Medulla oblongata (tissue), 1 donor: ENCODE measurements around the gene ZNF598.
"Not testable (repeated sequence)": the region's sequence is repeated elsewhere in the genome, so short reads cannot be mapped to it uniquely, and the experiment has no call there.

Experiments used
- DNase-seq: peaks from one replicate; pipeline ENCODE4 v3.0.0-alpha.2; 2015; ENCODE audit errors: extremely low spot score

Gene ZNF598

DNA sequence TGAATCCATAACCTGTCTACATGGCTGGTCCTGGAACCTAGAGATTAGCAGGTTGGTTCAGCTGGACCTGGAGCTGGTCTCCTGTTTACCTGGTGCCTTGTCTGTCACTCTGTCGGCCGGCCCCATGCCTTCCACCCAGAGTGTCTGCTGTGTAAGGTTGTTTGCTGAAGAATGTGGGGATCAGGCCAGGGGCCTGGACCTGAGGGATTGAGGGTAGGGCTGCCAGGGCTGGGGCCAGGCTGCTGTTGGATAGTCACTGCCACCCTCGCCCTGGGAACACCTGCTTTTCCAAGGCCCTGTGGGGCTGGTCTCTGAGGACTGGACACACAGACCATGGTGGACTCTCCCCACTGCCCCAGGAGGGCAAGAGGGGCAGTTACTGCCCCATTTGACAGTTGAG lies 18.5 kb upstream of the ZNF598 start:
- DNase-seq, result no peak

DNA sequence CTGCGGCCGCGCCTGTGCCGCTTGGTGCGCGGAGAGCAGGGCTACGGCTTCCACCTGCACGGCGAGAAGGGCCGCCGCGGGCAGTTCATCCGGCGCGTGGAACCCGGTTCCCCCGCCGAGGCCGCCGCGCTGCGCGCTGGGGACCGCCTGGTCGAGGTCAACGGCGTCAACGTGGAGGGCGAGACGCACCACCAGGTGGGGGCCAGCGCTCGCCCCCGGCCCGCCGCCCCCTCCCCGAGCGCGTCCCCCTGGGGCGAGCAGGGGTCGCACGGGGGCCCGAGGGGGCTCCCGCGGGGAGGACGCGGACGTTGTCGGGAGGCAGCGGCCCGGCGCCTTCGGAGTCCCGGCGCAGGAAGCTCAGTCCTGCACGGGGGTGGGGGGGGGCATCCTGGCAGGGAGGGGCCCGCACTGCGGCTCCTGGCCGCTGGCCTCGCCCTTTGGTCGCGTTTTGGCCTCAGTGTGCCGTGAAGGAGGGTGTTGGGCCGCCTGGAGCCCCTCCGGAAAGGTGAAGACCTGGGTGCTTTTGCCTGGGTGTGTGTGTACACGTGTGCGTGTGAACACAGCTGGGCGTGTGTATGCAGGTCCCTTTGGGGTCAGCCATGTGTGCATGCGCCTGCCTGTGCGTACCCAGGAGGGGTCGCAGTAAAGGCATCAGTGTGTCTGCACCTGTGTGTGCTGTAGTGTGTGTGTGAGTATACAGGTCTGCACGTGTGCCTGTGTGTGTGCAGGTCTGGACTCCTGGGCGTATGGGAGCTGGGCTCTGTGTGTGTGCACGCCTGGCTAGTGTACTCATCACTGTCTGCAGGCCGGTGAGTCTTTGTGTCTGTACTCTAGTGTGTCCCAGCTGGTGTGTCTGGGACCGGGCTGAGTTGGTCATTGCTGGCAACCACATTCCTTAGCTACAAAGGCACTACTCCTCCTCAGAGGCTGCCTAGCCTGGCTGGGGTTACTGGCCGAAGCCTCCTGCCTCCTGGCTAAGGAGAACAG lies 17.7 kb upstream of the ZNF598 start:
- DNase-seq, result no peak

GRCh38 chr16:2026461-2027023 lies 16.9 kb upstream of the ZNF598 start, which contains the start of gene NHERF2:
TSS of gene NHERF2 (plus strand) at chr16:2026902. CDS start at chr16:2027006, 104 bp downstream.
- no peak for DNase-seq

DNA sequence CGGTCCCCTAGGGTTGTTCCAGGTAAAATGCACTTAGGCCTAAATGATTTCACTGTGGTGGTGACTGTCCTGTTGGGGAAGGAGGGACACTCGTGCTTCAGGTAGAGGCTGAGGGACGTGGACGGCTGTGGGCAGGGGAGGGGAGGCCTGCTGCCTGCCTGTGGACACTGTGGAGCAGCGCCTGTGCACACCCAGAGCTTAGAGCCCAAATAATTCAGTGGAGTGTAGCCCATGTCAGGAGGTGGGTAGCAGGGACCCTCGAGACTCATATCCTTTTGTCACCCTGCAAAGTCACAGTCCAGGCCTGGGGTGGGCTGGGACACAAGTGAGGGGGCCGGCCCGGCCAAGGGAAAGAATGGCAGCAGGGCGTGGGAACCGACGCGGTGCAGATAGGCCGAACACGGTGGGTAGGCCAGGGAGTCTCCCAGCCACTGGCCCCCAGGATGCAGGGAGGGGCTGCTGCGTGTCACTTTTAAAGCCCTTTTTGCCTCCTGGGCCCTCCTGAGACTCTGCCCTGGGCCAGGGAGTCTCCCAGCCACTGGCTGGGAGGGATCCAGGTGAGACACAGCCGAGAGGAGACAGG lies 16.3 kb upstream of the ZNF598 start:
- DNase-seq, result no peak

DNA sequence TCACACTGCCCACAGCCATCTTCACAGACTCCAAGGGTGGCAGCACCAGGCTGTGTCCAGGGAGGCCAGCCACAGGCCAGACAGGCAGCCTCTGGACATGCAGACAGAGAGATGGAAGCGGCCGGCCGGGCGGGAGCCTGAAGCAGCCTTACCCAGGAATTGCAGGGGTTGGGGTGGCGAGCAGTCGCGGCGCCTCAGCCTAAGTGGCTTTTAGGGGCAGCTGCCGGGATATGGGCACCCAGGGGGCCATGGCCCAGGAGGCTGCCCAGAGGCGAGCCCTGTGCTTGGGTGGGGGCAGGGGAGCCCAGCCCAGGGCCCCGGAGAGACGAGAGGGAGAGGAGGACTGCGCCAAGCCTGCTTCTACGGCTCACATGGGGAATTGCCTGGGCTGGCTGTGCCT lies 15.6 kb upstream of the ZNF598 start:
- no peak for DNase-seq

- no peak for DNase-seq
Measured at GRCh38 chr16:2024032-2024420, 14.4 kb upstream of the ZNF598 start.

DNA sequence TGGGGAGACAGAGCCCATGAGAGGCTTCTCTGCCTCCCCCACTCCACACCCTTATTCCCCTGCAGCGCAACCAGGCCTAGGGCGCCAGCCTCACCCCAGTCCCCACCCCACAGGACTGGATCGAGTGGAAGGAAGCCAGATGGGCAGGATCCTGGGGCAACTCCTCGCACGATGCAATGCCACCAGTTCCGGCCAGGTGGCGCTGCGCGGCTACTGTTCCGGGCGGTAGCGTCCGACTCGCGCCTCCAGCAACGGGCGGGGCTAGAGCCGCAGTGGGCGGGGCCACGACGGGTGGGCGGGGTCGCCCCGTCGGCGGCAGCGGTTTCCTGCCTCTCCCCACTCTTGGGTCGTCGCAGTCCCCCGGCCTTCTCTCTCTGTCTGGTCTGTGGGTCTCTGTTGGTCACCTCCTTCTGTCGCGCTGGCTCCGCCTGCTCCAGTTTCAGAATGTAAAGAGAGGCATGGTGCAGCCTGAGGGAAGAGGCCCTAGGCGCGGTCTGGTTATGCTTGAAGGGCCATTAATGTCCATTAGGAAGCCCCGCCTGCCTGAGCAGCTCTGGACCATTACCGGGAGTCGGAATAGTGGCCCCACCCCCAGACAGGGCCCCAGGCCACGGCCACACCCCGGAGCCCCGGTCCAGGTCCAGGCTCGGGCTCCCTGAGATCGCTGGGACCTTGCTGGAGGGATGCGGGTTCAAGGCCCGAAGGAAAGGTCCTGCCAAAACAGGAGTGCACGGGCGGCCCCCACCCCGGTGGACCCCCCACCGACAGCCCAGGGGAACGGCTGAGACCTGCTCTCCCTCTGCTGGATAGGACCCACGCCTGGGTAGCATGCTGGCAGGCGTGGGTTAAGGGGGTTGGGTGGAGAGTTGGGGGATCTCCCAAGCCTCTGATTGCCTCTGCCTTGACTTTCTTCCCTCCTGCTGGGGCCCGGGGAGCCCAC lies 13.7 kb upstream of the ZNF598 start:
- peak; percentile 93 for DNase-seq

- DNase-seq, result no peak
Measured at GRCh38 chr16:2022723-2023091, 13.1 kb upstream of the ZNF598 start.

GRCh38 chr16:2019921-2020831 lies 10.6 kb upstream of the ZNF598 start:
- no peak for DNase-seq

GRCh38 chr16:2019518-2019920 lies 9.9 kb upstream of the ZNF598 start, which contains the start of gene NPW:
TSS of gene NPW (plus strand) at chr16:2019785.
- DNase-seq, result no peak

DNA sequence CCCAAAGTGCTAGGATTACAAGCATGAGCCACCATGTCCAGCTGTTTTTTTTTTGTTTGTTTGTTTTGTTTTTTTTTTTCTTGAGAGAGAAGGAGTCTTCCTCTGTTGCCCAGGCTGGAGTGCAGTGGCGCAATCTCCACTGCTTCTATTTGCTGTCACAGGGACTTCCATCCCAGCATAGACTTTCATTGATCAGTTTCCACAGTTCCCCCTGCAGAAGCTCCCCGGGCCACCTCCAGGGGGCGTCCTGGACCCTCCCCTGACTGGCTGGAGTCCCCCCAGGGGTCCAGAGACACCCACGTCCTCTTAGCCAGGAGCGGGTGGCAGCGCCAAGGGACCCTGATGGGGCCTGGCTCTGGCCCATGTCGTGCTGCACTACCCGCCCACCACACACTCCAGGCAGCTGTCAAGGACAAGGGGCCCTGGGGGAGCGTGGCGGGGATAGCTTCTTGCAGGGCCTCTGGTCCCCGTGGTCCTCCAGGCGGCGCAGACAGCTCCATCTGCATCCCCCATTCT lies 6.8 kb upstream of the ZNF598 start:
- DNase-seq, result no peak

DNA sequence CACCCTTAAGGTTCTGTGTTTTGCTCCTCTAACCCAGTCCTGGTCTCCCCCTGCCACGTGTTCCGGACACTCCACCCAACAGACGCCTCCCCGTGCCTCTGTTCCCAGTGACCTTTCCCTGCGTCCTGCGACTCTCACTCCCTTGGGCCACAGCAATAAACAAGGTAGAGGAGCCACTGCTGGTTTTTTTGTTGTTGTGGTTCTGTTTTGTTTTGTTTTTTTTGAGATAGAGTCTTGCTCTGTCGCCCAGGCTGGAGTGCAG lies 6.3 kb upstream of the ZNF598 start:
- DNase-seq, result no peak

DNA sequence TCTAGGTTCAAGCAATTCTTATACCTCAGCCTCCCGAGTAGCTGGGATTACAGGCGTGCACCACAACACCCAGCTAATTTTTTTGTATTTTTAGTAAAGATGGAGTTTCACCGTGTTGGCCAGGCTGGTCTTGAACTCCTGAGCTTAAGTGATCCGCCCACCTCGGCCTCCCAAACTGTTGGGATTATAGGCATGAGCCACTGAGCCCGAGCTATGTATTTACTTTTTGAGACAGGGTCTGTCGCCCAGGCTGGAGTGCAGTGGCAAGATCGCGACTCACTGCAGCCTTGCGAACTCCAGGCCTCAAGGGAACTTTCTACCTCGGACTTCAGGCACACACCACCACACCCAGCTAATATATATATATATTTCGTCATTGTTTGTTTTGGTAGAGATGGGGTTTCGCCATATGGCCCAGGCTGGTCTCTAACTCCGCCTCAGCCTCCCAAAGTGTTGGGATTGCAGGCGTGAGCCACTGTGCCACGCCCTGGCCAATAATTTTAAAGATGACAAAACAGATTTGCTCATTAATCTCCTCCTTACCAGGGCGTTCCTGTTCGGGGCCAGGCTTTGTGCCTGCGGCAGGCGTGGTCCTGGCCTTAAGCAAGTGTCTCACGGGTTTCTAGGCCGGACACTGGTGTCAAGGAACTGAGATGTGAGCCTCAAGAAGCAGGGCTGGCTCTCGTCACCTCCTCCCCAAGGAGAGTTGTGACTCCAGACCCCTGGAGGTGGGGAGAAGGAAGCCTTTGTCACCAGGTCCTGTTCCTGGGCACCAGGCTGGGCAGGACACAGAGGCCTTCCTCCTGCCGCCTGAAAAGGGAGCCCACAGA lies 5.7 kb upstream of the ZNF598 start:
- no peak for DNase-seq

DNA sequence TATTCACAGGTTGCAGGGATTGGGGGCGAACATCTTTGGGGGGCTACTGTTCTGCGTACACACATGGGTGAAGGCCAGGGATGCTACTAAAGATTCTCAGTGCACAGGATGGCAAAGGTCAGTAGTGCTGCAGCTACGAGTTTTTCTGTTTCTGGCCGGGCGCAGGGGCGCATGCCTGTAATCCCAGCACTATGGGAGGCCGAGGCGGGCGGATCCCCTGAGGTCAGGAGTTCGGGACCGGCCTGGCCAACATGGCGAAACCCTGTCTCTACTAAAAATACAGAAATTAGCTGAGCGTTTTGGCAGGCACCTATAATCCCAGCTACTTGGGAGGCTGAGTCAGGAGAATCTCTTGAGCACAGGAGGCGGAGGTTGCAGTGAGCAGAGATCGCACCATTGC lies 3.9 kb upstream of the ZNF598 start:
- no peak for DNase-seq

- DNase-seq, result not testable (repeated sequence)
Measured at GRCh38 chr16:2011726-2012125, 2.1 kb upstream of the ZNF598 start.

- no peak for DNase-seq
Measured at GRCh38 chr16:2009164-2009711, 383 bp downstream of the ZNF598 start.

DNA sequence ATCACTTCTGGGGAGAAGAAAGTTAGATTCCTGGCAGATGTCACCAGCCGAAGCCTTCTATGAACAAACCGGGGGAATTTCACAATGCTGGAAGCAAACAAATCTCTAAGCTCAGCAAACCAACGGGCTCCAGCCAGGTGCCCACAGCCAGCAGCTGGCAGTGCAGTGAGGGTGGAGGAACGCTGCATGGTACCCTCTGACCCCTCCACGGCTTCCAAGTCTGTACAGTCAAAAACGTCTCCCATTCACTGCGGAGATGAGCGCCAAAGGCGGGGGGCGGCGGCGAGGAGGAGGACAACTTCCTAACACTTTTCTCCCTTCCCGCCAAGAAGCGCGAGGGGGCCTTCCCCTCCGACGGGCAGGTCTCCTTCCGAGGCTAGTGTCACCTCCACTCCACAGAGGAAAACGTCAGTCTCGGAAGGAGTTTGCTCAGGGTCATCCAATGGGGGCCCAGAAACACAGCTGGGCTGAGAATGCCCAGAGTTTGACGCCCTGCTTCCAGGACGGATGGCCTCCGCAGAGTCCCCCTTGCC lies 924 bp downstream of the ZNF598 start:
- no peak for DNase-seq

GRCh38 chr16:2008009-2008526 lies 1.6 kb downstream of the ZNF598 start:
- no peak for DNase-seq
